ENCODE results near the gene CPVL. TPM values are rescaled to one million over a fixed set of nuclear protein-coding genes. Genes with fewer than 3 reads are reported as not detected.

CPVL gene
- total RNA-seq, 1 experiment from 2014 or later = 1.1 TPM

GRCh38 chr7:29019387-29019786, 127.0 kb downstream of the CPVL start:
- Histone ChIP-seq H3K36me3 (ENCODE audit: control insufficient read depth, insufficient read depth, low read length) (no peaks in the 10 kb centered on the region), H3K27ac (ENCODE audit: low read length) (no peak overlapping the region), H3K4me1 (ENCODE audit: control insufficient read depth, insufficient read depth, low read length) (no peaks in the 10 kb centered on the region), H3K9me3 (ENCODE audit: control insufficient read depth, insufficient read depth, low read depth, low read length) (no peaks in the 10 kb centered on the region), H3K27me3 (ENCODE audit: control insufficient read depth, insufficient read depth, low read length) (no peaks in the 10 kb centered on the region), H3K4me3 (ENCODE audit: low read depth in 2 of 2, low read length in 2 of 2) (no peak overlapping the region)
- in situ Hi-C loops (cut with HindIII; ENCODE audit: low pct_unique_long_range_greater_than_20kb, low sequenced_read_pairs) = no loop called here
- CTCF ChIA-PET = interaction anchor here (0.7 kb wide), 1 partner anchor 72 kb away, joined by 7 read pairs; no protein-coding TSS in a partner anchor
- BruUV-seq (replicated peaks) = no TSS peak
- POLR2A ChIA-PET = no interaction called here
- no peak for ATAC-seq
- intact Hi-C loops (cut with micrococcal nuclease; ENCODE audit: unreplicated experiment) = no loop called here
- TF ChIP-seq CTCF (IDR thresholded peaks at IDR 0.05) (0 out of 2 replicates have a peak, but pooled peaks have one; percentile 15), SIN3A (IDR thresholded peaks at IDR 0.05; ENCODE audit: borderline replicate concordance, insufficient read depth, low read depth, low read length) (no peak), POLR2AphosphoS5 (IDR thresholded peaks at IDR 0.05; ENCODE audit: low read depth, low read length) (no peak)
- DNase-seq (ENCODE audit: low read depth, low spot score) = no peak

GRCh38 chr7:29017713-29018112, 128.6 kb downstream of the CPVL start:
- POLR2A ChIA-PET = interaction anchor here (0.5 kb wide), 1 partner anchor 668 kb away, joined by 7 read pairs; no protein-coding TSS in a partner anchor
- in situ Hi-C loops (cut with HindIII; ENCODE audit: low pct_unique_long_range_greater_than_20kb, low sequenced_read_pairs) (no loop called here), intact Hi-C loops (cut with micrococcal nuclease; ENCODE audit: unreplicated experiment) (no loop called here)
- DNase-seq (ENCODE audit: low read depth, low spot score) (no peak), ATAC-seq (no peak)
- Histone ChIP-seq H3K4me3 (ENCODE audit: low read depth in 2 of 2, low read length in 2 of 2) (no peak overlapping the region), H3K27ac (ENCODE audit: low read length) (no peak overlapping the region), H3K36me3 (ENCODE audit: control insufficient read depth, insufficient read depth, low read length) (no peaks in the 10 kb centered on the region), H3K9me3 (ENCODE audit: control insufficient read depth, insufficient read depth, low read depth, low read length) (no peaks in the 10 kb centered on the region), H3K27me3 (ENCODE audit: control insufficient read depth, insufficient read depth, low read length) (no peaks in the 10 kb centered on the region), H3K4me1 (ENCODE audit: control insufficient read depth, insufficient read depth, low read length) (no peaks in the 10 kb centered on the region)
- BruUV-seq (replicated peaks) = no TSS peak
- CTCF ChIA-PET = interaction anchor here (0.6 kb wide), 1 partner anchor 136 kb away, joined by 3 read pairs; no protein-coding TSS in a partner anchor
- TF ChIP-seq CTCF (IDR thresholded peaks at IDR 0.05) (no peak), TCF7L2 (IDR thresholded peaks at IDR 0.05; ENCODE audit: low read depth, low read length) (no peak), POLR2AphosphoS5 (IDR thresholded peaks at IDR 0.05; ENCODE audit: low read depth, low read length) (no peak), REST (IDR thresholded peaks at IDR 0.05; ENCODE audit: insufficient read depth in 1 of 2, low read depth in 2 of 2, low read length in 1 of 2) (no peak), SIN3A (IDR thresholded peaks at IDR 0.05; ENCODE audit: borderline replicate concordance, insufficient read depth, low read depth, low read length) (no peak)

All from Panc1 (cell line).